Mucosa of descending colon (tissue), 3 donors: ENCODE results near the gene SEC14L5. TPM values are rescaled to one million over a fixed set of nuclear protein-coding genes. Genes with fewer than 3 reads are reported as not detected.

Experiments
- ATAC-seq: fragments of 200-7000 bp; cut with Tn5 transposase; one replicate; pipeline ENCODE4 v1.9.1; 2020; ENCODE audit warnings: mild to moderate bottlenecking, moderate library complexity
- DNase-seq, 3 donors: peaks; one replicate each; pipeline ENCODE4 v3.0.0-alpha.2; 2020
- H3K36me3 ChIP-seq: fragments of 200-600 bp; one replicate; pipeline ENCODE4 v1.8.0; 2021; ENCODE audit warnings: low read depth, mild to moderate bottlenecking
- H3K4me1 ChIP-seq: fragments of 200-600 bp; one replicate; pipeline ENCODE4 v1.8.0; 2021; ENCODE audit warnings: low read depth, mild to moderate bottlenecking
- H3K4me3 ChIP-seq: fragments of 200-600 bp; one replicate; pipeline ENCODE4 v1.8.0; 2021; ENCODE audit warnings: mild to moderate bottlenecking
- H3K9me3 ChIP-seq: fragments of 200-600 bp; one replicate; pipeline ENCODE4 v1.8.0; 2021; ENCODE audit warnings: mild to moderate bottlenecking
- CTCF ChIP-seq: fragments of 200-600 bp; IDR thresholded peaks from one replicate; pipeline ENCODE4 v1.8.0; 2022; ENCODE audit warnings: antibody characterized with exemption, mild to moderate bottlenecking
- intact Hi-C, 2 donors: fragments of 100-400 bp; cut with DNase I in 1 of 2; cut with micrococcal nuclease in 1 of 2; formaldehyde crosslinking; loops; one replicate each; pipeline versions ENCODE4 v1.11.0 to v1.11.1; 2022; cut with DNase I, micrococcal nuclease
- total RNA-seq, 3 donors: library from RNA; stranded (reverse); fragmentation: NEBNext Ultra II Directional in 2 of 3; extraction: Animal tissue kit (Norgen Biotek cat#: 25700) in 2 of 3; gene quantifications; one replicate each; pipeline versions ENCODE4 v1.2.1 to v1.2.4, GENCODE V29; 2021 to 2023
- donor health status: DM: no; HTN: no; CAD: no; lungs with moderate emphysema.
- donor health status: DM: no; HTN: no; CAD: no.
- donor health status: DM: no; HTN: yes; CAD: no.

SEC14L5 gene
- total RNA-seq, 3 donors from 2014 or later: 1.3 to 1.6 (median 1.4) TPM

- Histone ChIP-seq H3K9me3 (no peaks in the 10 kb centered on the region), H3K4me3 (no peak overlapping the region), H3K36me3 (no peaks in the 10 kb centered on the region), H3K4me1 (no peaks in the 10 kb centered on the region)
- no peak for ATAC-seq
- no peak for DNase-seq
- TF ChIP-seq CTCF: no peak
- intact Hi-C loops: no loop called here
Measured at GRCh38 chr16:4913130-4913773, 44.9 kb upstream of the SEC14L5 start.

GRCh38 chr16:4913774-4914525, 44.2 kb upstream of the SEC14L5 start:
- ATAC-seq (no peak), DNase-seq (no peak)
- TF ChIP-seq CTCF: no peak
- Histone ChIP-seq H3K36me3 (no peaks in the 10 kb centered on the region), H3K4me3 (no peak overlapping the region), H3K9me3 (no peaks in the 10 kb centered on the region), H3K4me1 (peaks cover 4% of the 10 kb centered on the region)
- intact Hi-C loops: no loop called here

GRCh38 chr16:4914528-4915225, 43.5 kb upstream of the SEC14L5 start:
- no peak for TF ChIP-seq CTCF
- intact Hi-C loops: no loop called here
- DNase-seq (no peak), ATAC-seq (no peak)
- no peak overlapping the region for H3K4me3 ChIP-seq
- H3K9me3 ChIP-seq: no peaks in the 10 kb centered on the region
- no peaks in the 10 kb centered on the region for H3K36me3 ChIP-seq
- H3K4me1 ChIP-seq: peaks cover 4% of the 10 kb centered on the region

GRCh38 chr16:4915226-4915761, 42.8 kb upstream of the SEC14L5 start:
- Histone ChIP-seq H3K4me1 (peaks cover 4% of the 10 kb centered on the region), H3K4me3 (no peak overlapping the region), H3K36me3 (no peaks in the 10 kb centered on the region), H3K9me3 (no peaks in the 10 kb centered on the region)
- no peak for TF ChIP-seq CTCF
- DNase-seq: no peak
- no peak for ATAC-seq
- intact Hi-C loops: no loop called here

GRCh38 chr16:4917117-4917516, 41.0 kb upstream of the SEC14L5 start:
- ATAC-seq (no peak), DNase-seq (no peak)
- Histone ChIP-seq H3K4me3 (no peak overlapping the region), H3K36me3 (no peaks in the 10 kb centered on the region), H3K4me1 (peaks cover 4% of the 10 kb centered on the region), H3K9me3 (no peaks in the 10 kb centered on the region)
- no peak for TF ChIP-seq CTCF
- intact Hi-C loops: no loop called here
